Smooth muscle cell (in vitro differentiated cells): ENCODE data around the gene SETDB1. TPM values are rescaled to one million over a fixed set of nuclear protein-coding genes. Genes with fewer than 3 reads are reported as not detected.

Source experiments
- DNase-seq: peaks from one replicate; lab custom pipeline; 2025; ENCODE audit not compliant: unreplicated experiment; lab: John Stamatoyannopoulos, UW
- H2AFZ ChIP-seq: fragments of 200-600 bp; sonication (generic); 2 replicates; pipeline ENCODE4 v1.6.0; 2016; ENCODE audit warnings: antibody characterized with exemption, low read depth, mild to moderate bottlenecking
- H3F3A ChIP-seq: fragments of 200-600 bp; sonication (generic); 2 replicates; pipeline ENCODE4 v1.6.0; 2017; ENCODE audit warnings: antibody characterized with exemption, low read depth
- H3K27ac ChIP-seq: fragments of 200-600 bp; sonication (generic); 2 replicates; pipeline ENCODE4 v1.5.1; 2016; ENCODE audit warnings: low read depth, mild to moderate bottlenecking
- H3K27me3 ChIP-seq: fragments of 200-600 bp; sonication (generic); 2 replicates; pipeline ENCODE4 v1.6.1; 2016; ENCODE audit warnings: low read depth, mild to moderate bottlenecking
- H3K36me3 ChIP-seq: fragments of 200-600 bp; sonication (generic); 2 replicates; pipeline ENCODE4 v1.5.1; 2016; ENCODE audit warnings: low read depth
- H3K4me1 ChIP-seq: fragments of 200-600 bp; sonication (generic); 2 replicates; pipeline ENCODE4 v1.5.1; 2016; ENCODE audit warnings: low read depth
- H3K4me2 ChIP-seq: fragments of 200-600 bp; sonication (generic); 2 replicates; pipeline ENCODE4 v1.6.0; 2016; ENCODE audit warnings: mild to moderate bottlenecking
- H3K4me3 ChIP-seq: fragments of 200-600 bp; sonication (generic); 2 replicates; pipeline ENCODE4 v1.5.1; 2016; ENCODE audit warnings: mild to moderate bottlenecking
- H3K79me2 ChIP-seq: fragments of 200-600 bp; sonication (generic); 2 replicates; pipeline ENCODE4 v1.6.0; 2016; ENCODE audit warnings: low read depth, mild to moderate bottlenecking
- H3K9ac ChIP-seq: fragments of 200-600 bp; sonication (generic); 2 replicates; pipeline ENCODE4 v1.6.0; 2016; ENCODE audit warnings: low read depth
- H3K9me3 ChIP-seq: fragments of 200-600 bp; sonication (generic); replicated peaks from 2 replicates; pipeline ENCODE4 v1.5.1; 2016; ENCODE audit warnings: low read depth
- H4K20me1 ChIP-seq: fragments of 200-600 bp; sonication (generic); 2 replicates; pipeline ENCODE4 v1.6.0; 2016; ENCODE audit warnings: low read depth
- CTCF ChIP-seq: fragments of 200-600 bp; sonication (generic); IDR thresholded peaks from 2 replicates; pipeline ENCODE4 v1.5.1; 2017; ENCODE audit warnings: borderline replicate concordance, mild to moderate bottlenecking, antibody characterized with exemption; ENCODE audit not compliant: insufficient read depth, poor library complexity, severe bottlenecking
- WGBS: methylation state at CpG from one replicate; pipeline ENCODE4 v1.1.7; 2016; ENCODE audit warnings: low lambda C conversion rate; 5-methylcytosine and 5-hydroxymethylcytosine counted together
- polyA plus RNA-seq: library from polyadenylated mRNA; unstranded; fragments of >200 nt; fragmentation: Nextera tagmentation; extraction: Ambion mirVana; gene quantifications from 2 replicates; pipeline ENCODE4 v1.2.1, GENCODE V29; 2016
- total RNA-seq: library from RNA; depleted of rRNA; stranded (reverse); fragments of >200 nt; gene quantifications from 2 replicates; pipeline ENCODE4 v1.2.3, GENCODE V29; 2014

SETDB1 gene
- total and polyA plus RNA-seq, 2 experiments from 2014 or later, result 11.3 to 19.1 TPM

DNA sequence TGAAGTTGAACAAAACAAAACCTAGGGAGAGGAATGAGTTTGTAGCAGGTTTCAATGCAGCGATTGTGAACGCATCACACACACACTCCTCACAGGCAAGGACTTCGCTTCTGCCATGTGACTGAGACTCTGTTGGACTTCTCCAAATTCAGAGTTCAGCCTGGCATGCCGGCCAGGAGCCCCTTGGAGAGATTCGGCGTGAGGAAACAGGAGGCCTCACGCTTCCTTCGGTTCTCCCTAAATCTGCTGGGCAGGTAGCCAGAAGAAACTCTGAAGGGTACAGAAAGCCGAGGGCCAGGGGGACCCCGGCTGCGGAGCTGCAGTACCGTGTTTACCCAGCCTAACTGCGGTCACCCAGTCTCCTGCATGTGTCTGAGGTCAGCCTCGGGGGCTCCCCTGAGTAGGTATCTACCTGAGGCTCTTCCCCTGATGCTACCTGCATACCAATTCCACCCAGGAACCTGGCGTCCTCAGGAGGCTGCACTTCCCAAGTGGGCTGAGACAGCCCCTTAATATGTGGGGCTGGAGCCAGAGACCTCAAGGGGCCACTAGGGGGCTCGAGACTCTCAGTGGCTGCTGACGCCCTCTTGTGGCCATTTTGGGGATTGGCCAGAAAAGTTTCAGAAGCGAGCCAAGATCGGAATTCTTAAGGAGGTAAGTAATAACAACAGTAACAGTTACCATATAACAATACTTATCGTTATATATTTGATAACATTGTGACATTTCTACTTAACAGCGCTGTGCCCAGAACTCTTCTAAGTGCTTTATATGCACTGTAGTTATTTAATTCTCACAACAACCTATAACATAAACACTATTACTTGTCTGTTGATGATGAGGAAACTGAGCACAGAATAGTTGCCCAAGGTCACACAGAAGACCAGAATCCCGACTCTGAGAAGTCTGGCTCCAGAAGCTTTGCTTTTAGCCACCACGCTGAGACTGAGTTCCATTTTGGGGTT is 53.2 kb downstream of the SETDB1 start:
- no peaks in the 10 kb centered on the region for H4K20me1 ChIP-seq
- no peak overlapping the region for H3K9ac ChIP-seq
- H3K4me2 ChIP-seq, result peak overlapping the region; percentile 76
- H3K27ac ChIP-seq, result no peak overlapping the region
- H3K79me2 ChIP-seq, result no peaks in the 10 kb centered on the region
- peak overlapping the region; percentile 81 for H2AFZ ChIP-seq
- H3K27me3 ChIP-seq, result no peaks in the 10 kb centered on the region
- TF ChIP-seq CTCF, result peak; percentile 100
- DNase-seq, result peak; percentile 58
- H3K4me3 ChIP-seq, result no peak overlapping the region
- 47% methylated on average over 23 of the region's 23 CpGs for WGBS
- H3K4me1 ChIP-seq, result peaks cover 31% of the 10 kb centered on the region
- H3F3A ChIP-seq, result peaks cover 21% of the 10 kb centered on the region
- H3K9me3 ChIP-seq, result no peaks in the 10 kb centered on the region
- no peaks in the 10 kb centered on the region for H3K36me3 ChIP-seq

GRCh38 chr1:150981177-150981804 is 55.1 kb downstream of the SETDB1 start:
- Histone ChIP-seq H4K20me1 (no peaks in the 10 kb centered on the region), H3K9ac (no peak overlapping the region), H3K4me1 (peaks cover 29% of the 10 kb centered on the region), H3K36me3 (no peaks in the 10 kb centered on the region), H3K4me3 (no peak overlapping the region), H3K4me2 (no peak overlapping the region), H3K9me3 (no peaks in the 10 kb centered on the region), H3K79me2 (no peaks in the 10 kb centered on the region), H3F3A (peaks cover 12% of the 10 kb centered on the region), H3K27me3 (no peaks in the 10 kb centered on the region), H3K27ac (no peak overlapping the region), H2AFZ (no peak overlapping the region)
- WGBS, result 55% methylated on average over 6 of the region's 6 CpGs
- TF ChIP-seq CTCF, result no peak
- DNase-seq, result no peak

DNA sequence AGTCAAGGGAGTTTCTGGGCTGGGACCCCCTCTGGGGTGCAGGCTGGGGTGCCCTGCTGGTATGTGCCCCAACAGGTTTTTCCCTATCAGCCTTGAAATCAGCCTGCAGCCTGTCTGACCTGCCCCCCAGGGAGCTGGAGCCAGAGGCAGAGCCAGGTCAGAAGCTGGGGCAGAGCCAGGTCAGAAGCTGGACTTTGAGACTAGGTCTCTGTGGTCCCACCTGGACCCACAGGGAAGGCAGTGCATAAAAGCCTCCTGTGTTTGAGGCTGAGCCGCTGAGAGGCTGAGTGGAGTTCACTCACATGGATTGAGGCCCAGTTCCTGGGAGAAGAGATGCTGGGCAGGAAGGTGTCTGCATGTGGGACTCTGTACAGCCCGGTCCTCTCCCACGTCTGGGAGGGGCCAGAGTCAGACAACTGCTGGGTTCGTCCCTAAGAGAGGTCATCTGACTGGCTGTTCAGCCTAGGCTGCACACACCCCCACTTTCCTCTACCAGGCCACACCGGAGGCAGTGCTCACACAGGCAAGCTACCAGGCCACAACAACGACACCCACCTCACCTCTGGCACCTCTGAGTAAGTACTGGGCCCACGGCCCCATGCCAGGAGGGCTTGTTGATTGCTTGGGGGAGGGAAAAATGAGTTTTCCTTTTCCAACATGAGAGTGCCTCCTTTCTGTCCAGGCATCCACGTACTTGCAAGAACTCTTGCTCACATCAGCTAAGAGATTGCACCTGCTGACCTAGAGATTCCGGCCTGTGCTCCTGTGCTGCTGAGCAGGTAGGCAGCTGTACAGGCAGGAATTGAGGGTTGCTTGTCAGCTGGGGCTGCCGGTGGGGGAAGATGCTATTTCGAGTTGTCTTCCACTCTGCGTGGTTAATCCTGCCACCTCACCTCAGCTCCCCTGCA is 55.9 kb downstream of the SETDB1 start, which contains the start of gene ANXA9:
Gene ANXA9, plus strand, starts transcription at position 488 of the 908 bp plus-strand sequence. CDS start 814 bp downstream, outside the sequence.
- Histone ChIP-seq H3K9me3 (no peaks in the 10 kb centered on the region), H3K4me1 (peaks cover 22% of the 10 kb centered on the region), H3K4me3 (no peak within 1 kb of the TSS), H3K27ac (no peak within 1 kb of the TSS), H2AFZ (no peak within 1 kb of the TSS), H3K36me3 (no peaks in the 10 kb centered on the region), H3K27me3 (no peaks in the 10 kb centered on the region), H4K20me1 (no peaks in the 10 kb centered on the region), H3K4me2 (no peak within 1 kb of the TSS), H3K79me2 (no peaks in the 10 kb centered on the region), H3F3A (peaks cover 7% of the 10 kb centered on the region), H3K9ac (no peak within 1 kb of the TSS)
- no peak for TF ChIP-seq CTCF
- no peak for DNase-seq
- 66% methylated on average over 12 of the region's 12 CpGs for WGBS
